Hindlimb muscle (tissue), 1 donor: ENCODE measurements around the gene CD53. TPM values are rescaled to one million over a fixed set of nuclear protein-coding genes. Genes with fewer than 3 reads are reported as not detected.
"Not testable (repeated sequence)": the region's sequence is repeated elsewhere in the genome, so short reads cannot be mapped to it uniquely, and the experiment has no call there.

Source experiments
- DNase-seq: peaks from one replicate; pipeline ENCODE4 v3.0.0-alpha.2; 2013
- polyA plus RNA-seq: library from polyadenylated mRNA; unstranded; fragments of 120-200 nt; gene quantifications from one replicate; pipeline ENCODE4 v1.2.1, GENCODE V29; 2013; ENCODE audit not compliant: insufficient read length

Gene CD53
- polyA plus RNA-seq, 1 donor, result 12.5 TPM

- no peak for DNase-seq
These were observed 43.8 kb downstream of the CD53 start for GRCh38 chr1:110916669-110917306.

DNA sequence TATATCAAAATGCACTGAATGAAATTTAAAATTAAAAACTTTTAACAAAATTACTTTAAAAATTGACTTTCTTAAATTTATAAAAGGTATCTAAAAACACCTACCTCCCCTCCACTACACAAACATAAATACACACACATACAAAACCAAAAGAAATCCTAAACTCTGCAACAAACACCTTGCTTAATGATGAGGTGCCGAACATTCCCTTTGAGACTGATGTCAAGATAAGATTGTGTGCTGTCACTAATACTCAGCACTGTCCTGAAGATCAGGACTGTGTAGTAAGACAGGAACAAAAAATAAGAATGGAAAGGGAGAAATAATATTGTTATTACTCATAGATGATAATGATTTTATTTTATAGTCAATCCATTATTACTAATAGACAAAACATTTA lies 45.1 kb downstream of the CD53 start:
- DNase-seq, result no peak

DNA sequence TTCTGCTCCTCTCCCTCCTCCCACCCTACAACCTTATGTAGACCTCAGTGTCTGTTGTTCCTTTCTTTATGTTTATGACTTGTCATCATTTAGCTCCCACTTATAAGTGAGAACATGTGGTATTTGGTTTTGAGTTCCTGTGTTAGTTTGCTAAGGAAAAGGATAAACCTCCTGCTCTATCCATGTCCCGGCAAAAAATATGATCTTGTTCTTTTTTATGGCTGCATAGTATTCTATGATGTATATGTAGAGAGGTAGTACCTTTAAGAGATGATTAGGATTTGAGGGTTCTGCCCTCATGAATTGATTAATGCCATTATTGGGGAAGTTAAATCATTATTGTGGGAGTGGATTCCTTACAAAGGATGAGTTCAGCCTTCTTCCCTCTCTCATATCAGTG lies 49.0 kb downstream of the CD53 start:
- DNase-seq, result no peak

DNA sequence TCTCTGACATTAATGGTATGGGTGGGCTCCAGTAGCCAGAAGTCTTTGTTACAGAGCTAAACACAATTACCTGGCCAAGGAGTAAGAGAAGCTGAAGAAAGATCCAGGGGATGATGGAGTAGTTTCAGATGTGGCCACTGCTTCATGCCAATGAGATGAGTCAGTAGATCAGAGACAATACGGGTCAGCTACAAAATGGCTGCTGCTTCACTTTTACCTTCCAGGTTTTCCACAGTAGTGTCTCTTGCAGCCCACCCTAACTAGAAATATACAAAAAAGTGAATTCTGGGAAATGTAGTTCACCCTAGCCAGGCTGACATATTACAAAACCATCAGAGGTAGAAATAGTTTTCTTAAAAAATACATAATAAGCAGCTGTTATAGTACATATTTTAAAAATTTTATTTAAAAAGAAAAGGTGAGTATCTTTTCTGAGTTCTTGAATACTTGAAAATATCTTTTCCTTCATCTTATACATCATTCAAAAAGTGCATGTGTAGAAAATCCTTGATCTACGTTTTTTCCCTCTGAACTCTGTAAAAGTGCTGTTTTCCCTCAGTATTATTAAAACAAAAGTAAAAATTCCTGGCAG lies 54.6 kb downstream of the CD53 start:
- DNase-seq, result no peak

DNA sequence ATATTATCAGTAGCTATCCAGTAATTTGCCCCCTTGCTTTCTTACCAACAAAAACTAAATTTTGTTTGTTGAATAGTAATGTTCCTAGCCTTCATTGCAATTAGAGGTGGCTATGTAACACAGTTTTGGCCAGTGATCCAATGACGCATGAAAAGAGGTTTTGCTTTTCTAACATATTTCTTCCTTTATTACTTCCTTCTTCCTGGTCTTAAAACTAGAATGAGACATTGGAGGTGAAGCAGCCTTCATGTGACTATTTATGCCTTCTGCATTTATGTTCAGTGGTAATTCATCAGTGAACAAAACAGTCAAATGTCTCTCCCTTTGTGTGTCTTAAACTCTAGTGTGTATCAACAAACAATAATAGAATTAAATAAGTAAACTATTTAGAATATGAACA lies 55.2 kb downstream of the CD53 start:
- DNase-seq, result no peak

- DNase-seq, result no peak
These were observed 56.0 kb downstream of the CD53 start for GRCh38 chr1:110928904-110929303.

DNA sequence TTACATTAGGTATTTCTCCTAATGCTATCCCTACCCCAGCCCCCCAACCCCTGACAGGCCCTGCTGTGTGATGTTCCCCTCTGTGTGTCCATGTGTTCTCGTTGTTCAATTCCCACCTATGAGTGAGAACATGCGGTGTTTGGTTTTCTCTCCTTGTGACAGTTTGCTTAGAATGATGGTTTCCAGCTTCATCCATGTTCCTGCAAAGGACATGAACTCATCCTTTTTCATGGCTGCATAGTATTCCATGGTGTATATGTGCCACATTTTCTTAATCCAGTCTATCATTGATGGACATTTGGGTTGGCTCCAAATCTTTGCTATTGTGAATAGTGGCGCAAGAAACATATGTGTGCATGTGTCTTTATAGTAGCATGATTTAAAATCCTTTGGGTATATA lies 58.1 kb downstream of the CD53 start:
- DNase-seq, result not testable (repeated sequence)

DNA sequence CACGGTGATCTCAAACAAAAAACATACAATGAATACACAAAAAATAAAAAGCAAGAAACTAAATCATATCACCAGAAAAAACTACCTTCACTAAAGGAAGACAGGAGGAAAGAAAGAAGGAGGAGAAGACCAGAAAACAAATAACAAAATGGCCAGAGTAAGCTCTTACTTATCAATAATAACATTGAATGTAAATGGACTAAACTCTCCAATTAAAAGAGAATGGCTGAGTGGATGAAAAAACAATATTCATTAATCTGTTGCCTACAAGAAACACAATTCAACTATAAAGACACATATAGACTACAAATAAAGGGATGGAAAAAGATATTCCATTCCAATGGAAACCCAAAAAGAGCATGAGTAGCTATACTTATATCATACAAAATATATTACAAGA lies 63.6 kb downstream of the CD53 start:
- DNase-seq, result no peak

GRCh38 chr1:110944806-110945205 lies 71.9 kb downstream of the CD53 start:
- DNase-seq, result no peak

- no peak for DNase-seq
These were observed 72.7 kb downstream of the CD53 start for GRCh38 chr1:110945626-110946025.

GRCh38 chr1:110948038-110948810 lies 75.3 kb downstream of the CD53 start:
- DNase-seq, result no peak

Other genes starting within 250 kb of the CD53 start
- 0.18 TPM for gene KCNA3, start 198.2 kb upstream of the CD53 start, polyA plus RNA-seq
- gene LRIF1, start 90.8 kb downstream of the CD53 start, polyA plus RNA-seq, result 8.6 TPM